Embryonic facial prominence (tissue), 1 donor: ENCODE data around the gene IGSF9B.

Source experiments
- DNase-seq: peaks from one replicate; pipeline ENCODE4 v3.0.0-alpha.2; 2016; ENCODE audit errors: extremely low spot score

Gene IGSF9B

DNA sequence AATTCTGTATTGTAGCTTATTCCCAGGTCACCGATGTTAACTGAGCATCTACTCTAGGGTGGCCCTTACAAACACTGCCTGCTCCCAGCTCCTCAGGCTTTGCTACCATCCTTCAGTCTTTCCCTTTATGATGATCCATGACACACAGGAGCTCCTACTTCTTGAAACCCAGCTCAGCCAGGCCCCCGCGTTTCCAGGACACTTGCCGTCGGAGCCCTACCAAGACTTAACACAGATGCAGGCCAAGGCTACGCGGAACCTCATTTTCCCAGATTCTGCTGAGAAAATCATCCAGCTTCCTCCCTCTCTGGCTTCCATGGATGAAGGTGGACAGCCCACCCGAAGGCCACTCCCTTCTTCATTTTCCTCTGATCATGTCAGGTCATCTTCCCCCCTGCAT lies 18.6 kb downstream of the IGSF9B start:
- DNase-seq = no peak

DNA sequence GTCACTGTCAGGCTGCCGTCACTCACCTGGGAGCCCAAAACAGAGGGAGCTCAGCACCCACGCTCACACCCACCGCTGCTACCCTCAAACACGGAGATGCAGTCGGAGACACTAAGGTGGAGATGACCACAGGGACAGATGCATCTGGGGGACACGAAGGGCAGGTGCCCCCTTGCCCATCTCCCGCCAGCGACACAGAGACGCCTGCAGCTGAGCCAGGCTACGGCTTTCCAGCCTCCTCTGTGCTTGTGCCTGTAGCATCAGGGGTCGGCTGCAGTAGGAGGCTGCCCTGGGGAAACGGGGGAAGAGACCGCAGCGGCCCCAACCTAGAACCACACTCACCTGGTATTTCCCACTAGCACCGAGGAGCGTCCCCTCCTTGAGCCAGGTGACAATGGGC lies 19.3 kb downstream of the IGSF9B start:
- no peak for DNase-seq

DNA sequence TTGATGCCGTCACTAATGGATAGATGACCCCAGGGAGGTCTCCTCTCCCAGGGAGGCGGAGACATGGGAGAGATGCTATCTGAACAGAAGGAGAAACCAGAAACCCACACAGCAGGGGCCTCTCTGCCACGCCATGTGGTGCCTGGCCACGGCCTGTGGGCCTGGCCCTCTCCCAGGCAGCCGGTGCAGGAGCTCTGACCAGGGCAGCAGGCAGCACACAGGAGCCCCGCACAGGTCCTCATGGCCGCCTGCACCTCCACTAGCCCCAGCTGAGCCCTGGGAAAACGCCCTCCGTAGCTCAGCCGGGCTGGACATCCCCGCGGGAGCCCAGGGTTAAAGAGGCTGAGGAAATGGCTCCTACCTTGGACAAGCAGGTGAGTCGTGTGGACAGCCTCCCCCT lies 19.8 kb downstream of the IGSF9B start:
- DNase-seq = no peak

GRCh38 chr11:133936592-133936991 lies 20.2 kb downstream of the IGSF9B start:
- DNase-seq = no peak

DNA sequence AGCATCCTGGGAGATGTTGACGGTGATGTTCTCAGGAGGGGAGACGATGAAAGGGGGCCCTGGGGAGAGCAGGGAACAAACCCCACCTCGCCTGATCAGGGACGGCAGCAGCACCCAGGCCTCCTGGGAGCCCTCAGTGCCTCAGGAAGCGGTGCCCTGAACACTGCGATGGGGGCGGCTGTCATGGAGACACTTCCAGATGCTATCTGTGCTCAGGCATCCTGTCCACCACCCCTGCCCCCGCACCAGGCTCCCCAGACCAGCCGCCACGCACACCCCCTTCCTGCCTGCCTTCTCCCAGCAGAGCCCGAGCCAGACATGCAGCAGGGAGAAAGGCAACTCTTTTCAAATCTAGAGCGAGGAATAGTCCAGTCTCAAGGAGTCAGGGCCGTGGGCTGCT lies 20.6 kb downstream of the IGSF9B start:
- no peak for DNase-seq

GRCh38 chr11:133935551-133935910 lies 21.2 kb downstream of the IGSF9B start:
- DNase-seq = no peak

GRCh38 chr11:133934599-133935550 lies 21.9 kb downstream of the IGSF9B start:
- no peak for DNase-seq

GRCh38 chr11:133934096-133934495 lies 22.7 kb downstream of the IGSF9B start:
- DNase-seq = no peak

DNA sequence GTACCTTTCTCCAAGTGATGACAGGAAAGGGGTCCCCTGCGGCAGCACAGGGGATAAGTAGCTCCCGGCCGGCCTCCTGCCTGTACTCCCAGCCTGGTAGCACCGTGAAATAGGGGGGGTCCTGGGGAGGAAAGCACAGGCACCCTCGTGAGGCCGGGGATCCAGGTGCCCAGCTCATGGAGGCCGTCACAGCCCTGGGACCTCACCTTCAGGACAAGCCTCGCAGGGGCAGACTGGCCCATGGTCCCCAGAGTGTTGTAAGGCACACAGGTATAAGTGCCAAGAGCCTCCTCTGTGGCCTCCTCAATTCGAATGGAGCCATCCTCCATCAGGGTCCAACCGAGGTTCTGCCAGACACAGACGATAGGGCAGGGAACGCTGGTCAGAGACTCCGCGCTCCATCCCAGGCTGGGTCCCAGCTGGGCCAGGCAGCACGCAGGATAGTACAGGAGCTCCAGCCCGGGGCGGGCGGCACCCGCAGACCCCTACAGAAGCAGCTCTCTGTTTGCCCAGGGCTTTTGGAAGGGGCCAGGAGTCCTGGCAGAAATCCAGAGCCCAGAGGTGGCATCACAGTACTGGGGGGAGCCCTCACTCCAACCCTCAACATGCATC lies 25.2 kb downstream of the IGSF9B start:
- no peak for DNase-seq

DNA sequence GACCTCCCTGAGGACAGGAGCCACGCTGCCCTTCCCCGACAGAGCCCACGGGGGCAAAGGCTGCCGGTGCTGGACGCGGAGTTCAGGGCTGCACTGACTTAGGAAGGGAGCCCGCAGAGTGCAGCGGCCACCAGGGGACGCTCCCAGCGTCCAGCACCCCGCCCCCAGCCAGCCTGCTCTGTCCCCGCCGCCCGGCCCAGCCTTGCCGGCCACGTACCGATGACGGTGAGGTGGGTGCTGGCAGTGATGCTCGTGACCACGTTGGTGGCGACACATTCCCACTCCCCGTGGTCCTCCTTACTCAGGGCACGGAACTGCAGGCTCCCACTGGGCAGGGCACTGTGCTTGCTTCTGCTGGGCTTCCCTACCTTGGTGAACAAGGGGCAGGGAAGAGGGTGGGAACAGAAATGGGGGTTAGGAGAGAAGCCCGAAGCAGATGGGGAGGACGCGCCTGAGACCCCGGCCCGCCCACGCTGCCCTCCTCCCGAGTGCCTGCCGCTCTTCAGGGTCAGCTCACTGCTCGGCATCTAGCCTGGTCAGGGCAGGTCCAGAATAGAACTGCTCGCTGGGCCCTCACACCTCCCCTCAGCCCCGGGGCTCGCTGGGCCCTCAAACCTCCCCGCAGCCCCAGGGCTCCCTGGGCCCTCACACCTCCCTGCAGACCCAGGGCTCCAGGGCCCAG lies 25.9 kb downstream of the IGSF9B start:
- DNase-seq = no peak

DNA sequence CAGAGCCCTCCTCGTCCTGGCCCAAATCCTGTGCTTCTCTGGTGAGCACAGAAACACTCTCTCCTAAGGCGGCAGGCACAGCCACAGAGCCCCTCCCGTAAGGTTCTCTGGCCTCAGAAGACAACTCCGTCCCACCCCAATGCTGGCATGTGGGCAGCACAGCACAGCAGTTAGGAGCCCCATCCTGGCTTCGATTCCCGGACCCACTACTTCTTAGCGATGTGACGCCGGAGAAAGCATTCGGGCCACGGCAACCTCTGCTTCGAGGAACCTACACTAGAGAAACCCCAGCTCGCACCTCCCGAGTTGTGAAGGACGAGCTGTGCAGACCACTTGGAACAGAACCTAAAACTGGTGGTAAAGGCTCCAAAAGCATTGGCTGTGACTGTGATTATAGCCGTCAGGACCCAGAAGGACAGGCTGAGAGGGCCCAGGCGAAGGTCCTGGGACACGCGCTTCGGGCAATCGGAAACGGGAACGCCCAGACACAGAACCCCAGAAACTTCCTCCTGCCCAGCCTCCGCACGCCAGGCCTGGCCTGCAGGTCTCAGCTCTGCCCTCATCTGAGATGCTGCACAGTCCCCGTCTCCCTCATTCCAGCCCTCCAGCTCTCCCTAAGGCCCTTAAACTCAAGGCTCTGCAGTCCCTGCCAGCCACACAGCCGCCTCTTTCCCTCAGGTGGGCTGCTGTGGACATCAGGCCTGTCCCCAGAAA lies 26.6 kb downstream of the IGSF9B start:
- no peak for DNase-seq

DNA sequence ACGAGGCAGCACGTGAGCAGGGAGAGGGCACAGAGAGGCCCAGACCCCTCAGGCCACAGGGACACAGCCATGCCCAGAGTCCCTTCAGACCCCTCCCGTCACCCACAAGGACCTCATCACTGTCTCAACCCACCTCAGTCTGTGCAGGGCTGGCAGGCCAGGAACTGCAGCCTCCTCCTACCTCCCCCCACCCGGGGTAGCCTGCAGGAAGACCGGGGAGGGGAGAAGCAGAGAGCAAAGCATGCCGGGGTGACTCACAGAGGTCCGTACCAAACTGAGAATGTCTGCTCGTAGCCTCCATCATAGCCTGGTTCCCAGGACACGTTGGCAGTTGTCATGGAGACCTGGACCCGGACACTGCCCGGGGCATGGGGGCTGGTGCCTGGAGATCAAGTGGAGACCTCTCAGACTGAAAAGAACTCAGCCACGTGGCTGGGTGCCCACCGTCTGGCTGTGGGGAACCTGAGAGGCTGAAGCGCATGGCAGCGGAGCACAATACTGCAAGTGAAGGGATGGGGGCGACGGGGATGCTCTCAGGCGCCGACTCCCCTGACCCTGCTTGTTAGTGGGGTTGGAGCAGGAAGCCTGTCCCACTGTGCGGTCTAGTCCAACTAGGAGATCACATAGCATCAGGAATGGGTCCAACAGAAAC lies 27.2 kb downstream of the IGSF9B start:
- no peak for DNase-seq

DNA sequence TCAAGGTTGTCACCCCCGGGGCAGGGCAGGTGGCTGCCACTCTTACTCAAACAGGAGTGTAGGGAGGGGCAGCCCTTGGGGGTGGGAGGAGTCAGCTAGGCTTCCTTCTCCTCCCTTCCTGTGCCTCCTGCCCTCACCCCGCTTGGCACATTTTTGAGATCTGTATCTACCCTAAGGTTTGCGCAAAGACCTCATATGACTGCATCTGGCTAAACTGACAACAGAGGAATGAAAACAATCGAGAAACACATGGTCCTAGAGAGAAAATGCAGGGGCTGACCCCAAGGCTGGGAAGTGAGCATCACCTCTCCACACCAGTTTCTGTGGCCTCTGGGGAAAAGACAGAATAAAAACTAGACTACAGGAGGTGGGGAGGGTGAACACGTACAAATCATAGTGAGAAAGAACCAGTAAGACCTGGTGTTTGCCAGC lies 28.1 kb downstream of the IGSF9B start:
- no peak for DNase-seq

- no peak for DNase-seq
Measured at GRCh38 chr11:133927690-133928627, 28.8 kb downstream of the IGSF9B start.

- DNase-seq = no peak
Measured at GRCh38 chr11:133926466-133927246, 30.1 kb downstream of the IGSF9B start.

GRCh38 chr11:133925756-133926155 lies 31.0 kb downstream of the IGSF9B start:
- DNase-seq = no peak

DNA sequence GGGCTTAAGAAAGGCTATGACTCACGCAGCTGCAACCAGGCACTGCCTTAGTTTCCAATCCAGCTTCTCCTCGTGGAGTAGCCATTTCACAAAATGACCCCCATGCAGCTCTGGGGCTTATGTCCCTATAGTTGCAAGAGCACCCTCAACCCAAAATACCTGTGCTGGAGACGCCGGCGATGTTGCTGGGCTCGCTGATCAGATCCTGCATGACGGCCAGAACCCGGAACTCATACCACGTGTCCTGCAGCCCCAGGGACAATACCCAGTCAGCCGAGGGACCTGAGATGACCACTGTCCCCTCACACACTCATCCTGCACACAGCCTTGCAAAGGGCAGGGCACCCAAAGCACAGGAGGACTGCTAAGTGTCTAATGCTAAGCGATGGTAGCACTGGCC lies 32.1 kb downstream of the IGSF9B start:
- no peak for DNase-seq

GRCh38 chr11:133922078-133922870 lies 34.5 kb downstream of the IGSF9B start:
- no peak for DNase-seq

DNA sequence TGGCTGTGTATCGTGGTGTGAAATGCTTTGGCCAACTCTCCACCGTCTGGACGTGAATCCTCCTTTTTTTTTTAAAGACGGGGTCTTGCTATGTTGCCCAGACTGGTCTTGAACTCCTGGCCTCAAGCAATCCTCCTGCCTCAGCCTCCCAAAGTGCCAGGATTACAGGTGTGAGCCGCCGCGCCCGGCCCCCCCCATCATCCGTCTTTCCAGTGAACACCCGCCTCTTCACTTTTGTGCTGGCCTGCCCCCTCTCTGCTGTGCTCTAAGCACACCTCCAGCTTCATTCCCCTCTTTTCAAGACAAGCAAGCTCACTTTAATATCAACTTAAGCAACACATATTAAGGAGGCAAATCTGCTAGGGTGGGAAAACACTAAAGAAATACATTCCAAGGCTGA lies 35.3 kb downstream of the IGSF9B start:
- DNase-seq = no peak
